ENCODE data around the gene CRLF1.
"Not testable (repeated sequence)": the region's sequence is repeated elsewhere in the genome, so short reads cannot be mapped to it uniquely, and the experiment has no call there.

Gene CRLF1

GRCh38 chr19:18593367-18594095 is 13.1 kb downstream of the CRLF1 start:
- Histone ChIP-seq H3K4me1 (ENCODE audit: control insufficient read depth, low read depth, low read length) (peaks cover 16% of the 10 kb centered on the region), H2AK5ac (ENCODE audit: low read length) (peak overlapping the region; percentile 85), H3K9ac (ENCODE audit: low read length) (peak overlapping the region; percentile 89), H3K4me2 (ENCODE audit: low read length) (peak overlapping the region; percentile 74), H3K56ac (ENCODE audit: low read length) (peak overlapping the region; percentile 97), H4K8ac (ENCODE audit: low read depth, low read length) (no peak overlapping the region), H2BK5ac (ENCODE audit: low read length) (peak overlapping the region; percentile 40), H3K23ac (ENCODE audit: low read length) (no peak overlapping the region), H2BK15ac (replicated peaks; ENCODE audit: low read depth) (no peak overlapping the region), H3K79me2 (ENCODE audit: control insufficient read depth, insufficient read depth, low read length) (no peaks in the 10 kb centered on the region), H3K18ac (ENCODE audit: low read length) (peak overlapping the region; percentile 83), H3K4me3 (ENCODE audit: low read length) (no peak overlapping the region), H3K27ac (ENCODE audit: low read depth, low read length) (peak overlapping the region; percentile 55), H3K79me1 (ENCODE audit: low read length) (peaks cover 2% of the 10 kb centered on the region), H4K5ac (ENCODE audit: low read length) (no peak overlapping the region), H3K27me3 (ENCODE audit: insufficient read depth, low read length, poor library complexity) (no peaks in the 10 kb centered on the region), H3K36me3 (ENCODE audit: control insufficient read depth, insufficient read depth, low read length) (peaks cover 3% of the 10 kb centered on the region), H3K4ac (ENCODE audit: low read depth, low read length) (no peak overlapping the region), H2BK120ac (ENCODE audit: low read depth, low read length) (no peak overlapping the region)
- DNase-seq, result peak; percentile 81
- no CpG with 5 or more reads among the region's 25 CpGs for WGBS (ENCODE audit: extremely low coverage, insufficient coverage, low lambda C conversion rate)

- H3K79me1 ChIP-seq (ENCODE audit: low read length); H3K4me3 ChIP-seq (ENCODE audit: low read length); H3K23ac ChIP-seq (ENCODE audit: low read length); H3K27ac ChIP-seq (ENCODE audit: low read depth, low read length); H2BK15ac ChIP-seq (replicated peaks; ENCODE audit: low read depth); H3K18ac ChIP-seq (ENCODE audit: low read length); H2AK5ac ChIP-seq (ENCODE audit: low read length); H3K36me3 ChIP-seq (ENCODE audit: control insufficient read depth, insufficient read depth, low read length); H4K8ac ChIP-seq (ENCODE audit: low read depth, low read length); H4K5ac ChIP-seq (ENCODE audit: low read length); DNase-seq; H3K4me2 ChIP-seq (ENCODE audit: low read length); H2BK5ac ChIP-seq (ENCODE audit: low read length); H3K4ac ChIP-seq (ENCODE audit: low read depth, low read length); H3K56ac ChIP-seq (ENCODE audit: low read length); H3K79me2 ChIP-seq (ENCODE audit: control insufficient read depth, insufficient read depth, low read length); H3K27me3 ChIP-seq (ENCODE audit: insufficient read depth, low read length, poor library complexity); H2BK120ac ChIP-seq (ENCODE audit: low read depth, low read length): not testable (repeated sequence)
- no CpG with 5 or more reads among the region's 5 CpGs for WGBS (ENCODE audit: extremely low coverage, insufficient coverage, low lambda C conversion rate)
- Histone ChIP-seq H3K4me1 (ENCODE audit: control insufficient read depth, low read depth, low read length) (peaks cover 16% of the 10 kb centered on the region), H3K9ac (ENCODE audit: low read length) (peak overlapping the region; percentile 64)
Observed at GRCh38 chr19:18592732-18593131, 13.9 kb downstream of the CRLF1 start.

DNA sequence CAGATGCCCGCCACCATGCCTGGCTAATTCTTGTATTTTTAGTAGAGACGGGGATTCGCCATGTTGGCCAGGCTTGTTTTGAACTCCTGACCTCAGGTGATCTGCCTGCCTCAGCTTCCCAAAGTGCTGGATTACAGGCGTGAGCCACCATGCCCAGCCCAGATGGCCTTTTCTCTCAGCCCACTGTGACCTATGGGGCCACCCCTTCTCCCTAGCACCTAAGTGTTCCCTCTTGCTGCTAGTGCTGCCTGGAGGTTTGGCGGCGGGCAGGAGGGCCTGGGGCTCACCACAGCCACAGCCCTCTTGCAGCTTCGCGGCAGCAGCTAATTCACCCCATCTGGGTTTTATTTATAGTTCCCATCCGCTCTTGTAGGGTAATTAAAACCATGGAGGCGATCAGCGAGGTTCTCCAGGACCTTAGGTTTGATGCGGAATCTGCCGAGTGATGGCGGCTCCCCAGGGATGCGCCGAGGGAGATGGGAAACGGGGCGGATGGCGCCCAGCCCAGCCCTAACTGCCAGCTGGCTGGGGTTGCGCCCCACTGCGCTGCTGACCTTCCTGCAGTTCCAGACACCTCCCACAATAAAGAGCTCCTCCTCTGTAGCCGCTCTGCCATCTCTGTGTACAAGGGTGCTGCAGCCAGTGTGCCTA is 14.7 kb downstream of the CRLF1 start:
- no peak overlapping the region for H2AK5ac ChIP-seq (ENCODE audit: low read length)

DNA sequence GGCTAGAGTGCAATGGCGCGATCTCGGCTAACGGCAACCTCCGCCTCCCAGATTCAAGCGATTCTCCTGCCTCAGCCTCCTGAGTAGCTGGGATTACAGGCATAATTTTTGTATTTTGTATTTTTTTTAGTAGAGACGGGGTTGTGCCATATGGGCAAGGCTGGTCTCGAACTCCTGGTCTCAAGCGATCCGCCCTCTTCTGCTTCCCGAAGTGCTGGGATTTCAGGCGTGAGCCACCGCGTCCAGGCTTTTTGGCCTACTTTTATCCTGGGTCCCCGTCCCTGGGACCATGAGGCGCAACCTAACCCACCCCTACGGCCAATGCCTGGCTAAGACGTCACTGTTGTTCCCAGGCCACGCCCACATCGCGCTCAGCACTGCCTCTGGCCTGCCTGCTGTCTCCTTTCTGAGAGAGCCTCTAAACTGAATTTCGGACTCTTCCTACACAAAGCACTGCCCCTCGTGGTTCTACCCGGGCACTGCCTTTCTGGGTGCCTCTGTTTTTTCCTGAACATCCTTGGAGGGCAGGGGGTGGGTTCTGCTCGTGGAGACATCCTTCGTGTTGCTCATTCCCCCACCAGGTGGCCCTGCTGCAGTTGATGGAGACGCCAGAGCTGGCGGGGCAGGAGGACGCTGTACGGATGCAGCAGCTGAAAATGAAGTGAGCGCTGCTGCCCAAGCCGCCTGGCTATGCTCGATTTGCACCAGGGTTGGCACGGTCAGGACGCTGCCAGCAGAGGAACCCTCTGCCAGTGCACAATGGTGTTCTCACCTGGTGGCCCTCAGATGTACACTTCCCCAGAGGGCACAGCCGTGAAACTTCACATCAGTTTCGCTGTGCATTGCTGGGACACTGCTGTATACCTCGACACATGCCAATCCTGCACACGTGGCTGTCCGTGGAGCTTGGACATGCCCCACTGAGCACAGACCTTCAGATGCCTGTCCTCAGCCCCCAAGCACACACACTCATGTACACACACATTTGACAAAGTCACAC is 16.0 kb downstream of the CRLF1 start:
- Histone ChIP-seq H3K56ac (ENCODE audit: low read length) (peak overlapping the region; percentile 83), H3K23ac (ENCODE audit: low read length) (peak overlapping the region; percentile 45), H3K4me1 (ENCODE audit: control insufficient read depth, low read depth, low read length) (peaks cover 14% of the 10 kb centered on the region), H2BK5ac (ENCODE audit: low read length) (no peak overlapping the region), H2BK120ac (ENCODE audit: low read depth, low read length) (no peak overlapping the region), H3K27ac (ENCODE audit: low read depth, low read length) (peak overlapping the region; percentile 52), H4K8ac (ENCODE audit: low read depth, low read length) (no peak overlapping the region), H2BK15ac (replicated peaks; ENCODE audit: low read depth) (no peak overlapping the region), H3K18ac (ENCODE audit: low read length) (no peak overlapping the region), H3K9ac (ENCODE audit: low read length) (peak overlapping the region; percentile 98), H3K4me2 (ENCODE audit: low read length) (peak overlapping the region; percentile 97), H3K79me2 (ENCODE audit: control insufficient read depth, insufficient read depth, low read length) (no peaks in the 10 kb centered on the region), H3K36me3 (ENCODE audit: control insufficient read depth, insufficient read depth, low read length) (peaks cover 3% of the 10 kb centered on the region), H4K5ac (ENCODE audit: low read length) (no peak overlapping the region), H3K4me3 (ENCODE audit: low read length) (peak overlapping the region; percentile 20), H2AK5ac (ENCODE audit: low read length) (no peak overlapping the region), H3K79me1 (ENCODE audit: low read length) (peaks cover 2% of the 10 kb centered on the region), H3K27me3 (ENCODE audit: insufficient read depth, low read length, poor library complexity) (no peaks in the 10 kb centered on the region), H3K4ac (ENCODE audit: low read depth, low read length) (no peak overlapping the region)
- DNase-seq, result peak; percentile 99
- WGBS (ENCODE audit: extremely low coverage, insufficient coverage, low lambda C conversion rate), result no CpG with 5 or more reads among the region's 40 CpGs

More for the DNA sequence above, 14.7 kb downstream of the CRLF1 start:
- Histone ChIP-seq H3K4me2 (ENCODE audit: low read length) (no peak overlapping the region), H3K4ac (ENCODE audit: low read depth, low read length) (no peak overlapping the region), H3K56ac (ENCODE audit: low read length) (no peak overlapping the region), H2BK5ac (ENCODE audit: low read length) (no peak overlapping the region), H3K9ac (ENCODE audit: low read length) (no peak overlapping the region), H3K4me3 (ENCODE audit: low read length) (no peak overlapping the region), H3K36me3 (ENCODE audit: control insufficient read depth, insufficient read depth, low read length) (peaks cover 3% of the 10 kb centered on the region), H3K18ac (ENCODE audit: low read length) (no peak overlapping the region), H4K5ac (ENCODE audit: low read length) (no peak overlapping the region), H3K79me1 (ENCODE audit: low read length) (peaks cover 2% of the 10 kb centered on the region), H3K79me2 (ENCODE audit: control insufficient read depth, insufficient read depth, low read length) (no peaks in the 10 kb centered on the region), H3K27ac (ENCODE audit: low read depth, low read length) (no peak overlapping the region), H4K8ac (ENCODE audit: low read depth, low read length) (no peak overlapping the region), H2BK120ac (ENCODE audit: low read depth, low read length) (no peak overlapping the region), H3K27me3 (ENCODE audit: insufficient read depth, low read length, poor library complexity) (no peaks in the 10 kb centered on the region), H3K23ac (ENCODE audit: low read length) (no peak overlapping the region), H2BK15ac (replicated peaks; ENCODE audit: low read depth) (no peak overlapping the region), H3K4me1 (ENCODE audit: control insufficient read depth, low read depth, low read length) (peaks cover 14% of the 10 kb centered on the region)
- WGBS (ENCODE audit: extremely low coverage, insufficient coverage, low lambda C conversion rate), result no CpG with 5 or more reads among the region's 22 CpGs
- DNase-seq, result no peak

GRCh38 chr19:18589380-18590272 is 17.0 kb downstream of the CRLF1 start:
- WGBS (ENCODE audit: extremely low coverage, insufficient coverage, low lambda C conversion rate), result no CpG with 5 or more reads among the region's 52 CpGs
- H2BK120ac ChIP-seq (ENCODE audit: low read depth, low read length), result no peak overlapping the region
- H3K4me3 ChIP-seq (ENCODE audit: low read length), result peak overlapping the region; percentile 88
- H4K8ac ChIP-seq (ENCODE audit: low read depth, low read length), result no peak overlapping the region
- peak overlapping the region; percentile 67 for H2BK5ac ChIP-seq (ENCODE audit: low read length)
- no peak overlapping the region for H2AK5ac ChIP-seq (ENCODE audit: low read length)
- no peak overlapping the region for H3K23ac ChIP-seq (ENCODE audit: low read length)
- H3K79me1 ChIP-seq (ENCODE audit: low read length), result peaks cover 2% of the 10 kb centered on the region
- H3K4me1 ChIP-seq (ENCODE audit: control insufficient read depth, low read depth, low read length), result peaks cover 9% of the 10 kb centered on the region
- H3K79me2 ChIP-seq (ENCODE audit: control insufficient read depth, insufficient read depth, low read length), result no peaks in the 10 kb centered on the region
- H3K4ac ChIP-seq (ENCODE audit: low read depth, low read length), result peak overlapping the region; percentile 22
- no peak overlapping the region for H4K5ac ChIP-seq (ENCODE audit: low read length)
- peaks cover 3% of the 10 kb centered on the region for H3K36me3 ChIP-seq (ENCODE audit: control insufficient read depth, insufficient read depth, low read length)
- H3K18ac ChIP-seq (ENCODE audit: low read length), result peak overlapping the region; percentile 45
- H3K27ac ChIP-seq (ENCODE audit: low read depth, low read length), result peak overlapping the region; percentile 99
- H3K56ac ChIP-seq (ENCODE audit: low read length), result peak overlapping the region; percentile 100
- no peaks in the 10 kb centered on the region for H3K27me3 ChIP-seq (ENCODE audit: insufficient read depth, low read length, poor library complexity)
- H2BK15ac ChIP-seq (replicated peaks; ENCODE audit: low read depth), result no peak overlapping the region
- DNase-seq, result peak; percentile 94
- H3K4me2 ChIP-seq (ENCODE audit: low read length), result peak overlapping the region; percentile 97
- H3K9ac ChIP-seq (ENCODE audit: low read length), result peak overlapping the region; percentile 98

Measured in mesendoderm (in vitro differentiated cells).